ENCODE data around the gene PRKG1.

GRCh38 chr10:51877636-51878035 lies 803.3 kb downstream of the PRKG1 start:
- TF ChIP-seq CTCF (conservative IDR thresholded peaks at IDR 0.05 in 1 of 2, IDR thresholded peaks at IDR 0.05 in 1 of 2; ENCODE audit: extremely low read depth in 1 of 2, insufficient read depth in 1 of 2, low read depth in 1 of 2, low read length in 2 of 2) (no peak), EZH2 (IDR thresholded peaks at IDR 0.05; ENCODE audit: borderline replicate concordance, low read length) (no peak)
